Tibial nerve (tissue), 3 donors: ENCODE results near the gene LAD1.

Experiments used
- POLR2A ChIP-seq, 2 donors: fragments of 450-650 bp; IDR thresholded peaks; one replicate each; pipeline ENCODE4 v1.6.1; 2017; ENCODE audit warnings: antibody characterized with exemption in 2 of 2, mild to moderate bottlenecking in 2 of 2, moderate library complexity in 2 of 2
- TF ChIP-seq, protein P1 (sequence below), 5 experiments: fragments of 200-600 bp in 3 of 5; fragments of 450-650 bp in 2 of 5; sonication (generic) in 3 of 5; IDR thresholded peaks; one replicate each; pipeline ENCODE4 v1.5.1; 2016 to 2019; ENCODE audit warnings: antibody characterized with exemption in 5 of 5, mild to moderate bottlenecking in 3 of 5, moderate library complexity in 2 of 5

- TF ChIP-seq, protein P1, sequence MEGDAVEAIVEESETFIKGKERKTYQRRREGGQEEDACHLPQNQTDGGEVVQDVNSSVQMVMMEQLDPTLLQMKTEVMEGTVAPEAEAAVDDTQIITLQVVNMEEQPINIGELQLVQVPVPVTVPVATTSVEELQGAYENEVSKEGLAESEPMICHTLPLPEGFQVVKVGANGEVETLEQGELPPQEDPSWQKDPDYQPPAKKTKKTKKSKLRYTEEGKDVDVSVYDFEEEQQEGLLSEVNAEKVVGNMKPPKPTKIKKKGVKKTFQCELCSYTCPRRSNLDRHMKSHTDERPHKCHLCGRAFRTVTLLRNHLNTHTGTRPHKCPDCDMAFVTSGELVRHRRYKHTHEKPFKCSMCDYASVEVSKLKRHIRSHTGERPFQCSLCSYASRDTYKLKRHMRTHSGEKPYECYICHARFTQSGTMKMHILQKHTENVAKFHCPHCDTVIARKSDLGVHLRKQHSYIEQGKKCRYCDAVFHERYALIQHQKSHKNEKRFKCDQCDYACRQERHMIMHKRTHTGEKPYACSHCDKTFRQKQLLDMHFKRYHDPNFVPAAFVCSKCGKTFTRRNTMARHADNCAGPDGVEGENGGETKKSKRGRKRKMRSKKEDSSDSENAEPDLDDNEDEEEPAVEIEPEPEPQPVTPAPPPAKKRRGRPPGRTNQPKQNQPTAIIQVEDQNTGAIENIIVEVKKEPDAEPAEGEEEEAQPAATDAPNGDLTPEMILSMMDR (IDR thresholded peaks at IDR 0.05), result no peak
- no peak for TF ChIP-seq POLR2A (IDR thresholded peaks at IDR 0.05)
These were observed 3.2 kb downstream of the LAD1 start for GRCh38 chr1:201395936-201396335.
